Spleen (tissue), 11 donors: ENCODE measurements around the gene UST. TPM values are rescaled to one million over a fixed set of nuclear protein-coding genes. Genes with fewer than 3 reads are reported as not detected.

ENCODE experiments used
- DNase-seq: peaks from one replicate; pipeline ENCODE4 v3.0.0-alpha.2; 2020
- H3K27ac ChIP-seq, 8 donors: fragments of 200-600 bp; sonication (generic) in 7 of 8; 1 replicate in 4 of 8; 2 replicates in 4 of 8; pipeline versions ENCODE4 v1.5.0 to v1.8.0; 2016 to 2021; ENCODE audit warnings: inconsistent platforms in 4 of 8, mild to moderate bottlenecking in 4 of 8, moderate library complexity in 1 of 8
- H3K27me3 ChIP-seq, 7 donors: fragments of 200-600 bp; sonication (generic) in 6 of 7; replicated peaks in 1 of 7; 1 replicate in 4 of 7; 2 replicates in 3 of 7; pipeline versions ENCODE4 v1.5.0 to v1.8.0; 2016 to 2021; ENCODE audit warnings: inconsistent platforms in 3 of 7, mild to moderate bottlenecking in 1 of 7
- H3K36me3 ChIP-seq, 6 donors: fragments of 200-600 bp; sonication (generic) in 5 of 6; 1 replicate in 4 of 6; 2 replicates in 2 of 6; pipeline versions ENCODE4 v1.5.0 to v1.8.0; 2016 to 2021; ENCODE audit warnings: inconsistent platforms in 2 of 6
- H3K4me1 ChIP-seq, 6 donors: fragments of 200-600 bp; sonication (generic) in 5 of 6; 1 replicate in 3 of 6; 2 replicates in 3 of 6; pipeline versions ENCODE4 v1.5.0 to v1.8.0; 2016 to 2021; ENCODE audit warnings: inconsistent platforms in 3 of 6
- H3K4me3 ChIP-seq, 8 donors: fragments of 200-600 bp; sonication (generic) in 7 of 8; 1 replicate in 4 of 8; 2 replicates in 4 of 8; pipeline versions ENCODE4 v1.5.0 to v1.8.0; 2016 to 2021; ENCODE audit warnings: inconsistent platforms in 4 of 8, mild to moderate bottlenecking in 4 of 8, moderate library complexity in 2 of 8
- H3K9me3 ChIP-seq, 8 donors: fragments of 200-600 bp; sonication (generic) in 7 of 8; 1 replicate in 4 of 8; 2 replicates in 4 of 8; pipeline versions ENCODE4 v1.5.0 to v1.8.0; 2016 to 2021; ENCODE audit warnings: inconsistent platforms in 4 of 8
- POLR2A ChIP-seq, 3 donors: fragments of 450-650 bp; IDR thresholded peaks; one replicate each; pipeline ENCODE4 v1.5.1; 2017; ENCODE audit warnings: antibody characterized with exemption in 3 of 3, mild to moderate bottlenecking in 1 of 3
- POLR2AphosphoS5 ChIP-seq, 3 donors: sonication (generic); formaldehyde crosslinking; IDR thresholded peaks; one replicate each; pipeline ENCODE4 v1.5.1; 2017; ENCODE audit warnings: antibody characterized with exemption in 3 of 3
- WGBS, 5 donors: extraction: QIAGEN DNeasy Blood & Tissue Kit in 3 of 5; methylation state at CpG; one replicate each; pipeline versions ENCODE4 v1.1.5 to v1.1.7; 2013 to 2018; 5-methylcytosine and 5-hydroxymethylcytosine counted together
- intact Hi-C: fragments of 100-400 bp; cut with DNase I; formaldehyde crosslinking; loops from one replicate; pipeline ENCODE4 v1.15.0; 2023; ENCODE audit warnings: low total_unique reads
- polyA plus RNA-seq, 3 donors: library from polyadenylated mRNA; stranded (reverse); fragments of 200-250 nt; gene quantifications; one replicate each; pipeline ENCODE4 v1.2.1, GENCODE V29; 2013
- total RNA-seq, 7 donors: library from RNA; depleted of rRNA in 3 of 7; stranded (reverse); fragments of >200 nt in 3 of 7; fragmentation: NEBNext Ultra II Directional in 4 of 7; extraction: Animal tissue kit (Norgen Biotek cat#: 25700) in 4 of 7; gene quantifications; one replicate each; pipeline versions ENCODE4 v1.1.0 to v1.2.1, GENCODE V29; 2016 to 2021
- TF ChIP-seq, protein P1 (sequence below), 11 experiments: fragments of 200-600 bp in 7 of 11; fragments of 450-650 bp in 4 of 11; sonication (generic) in 4 of 11; IDR thresholded peaks in 8 of 11; conservative IDR thresholded peaks in 3 of 11; 1 replicate in 7 of 11; 2 replicates in 4 of 11; pipeline versions ENCODE4 v1.4.0 to v1.8.0; 2016 to 2021; ENCODE audit warnings: antibody characterized with exemption in 11 of 11, inconsistent platforms in 4 of 11, mild to moderate bottlenecking in 1 of 11
- donor health status: healthy with polysubstance abuse.
- donor health status: DM: no; HTN: no; CAD: no; lungs with moderate emphysema.
- donor health status: DM: no; HTN: no; CAD: no.
- donor health status: Bipolar disorder and iron deficiency.
- donor health status: healthy.
- donor health status: DM: no; HTN: no; CAD: no.
- donor health status: DM: yes; HTN: yes; CAD: no.

Gene UST
- total and polyA plus RNA-seq, 10 donors: 6.4 to 26.8 (median 14.4) TPM

DNA sequence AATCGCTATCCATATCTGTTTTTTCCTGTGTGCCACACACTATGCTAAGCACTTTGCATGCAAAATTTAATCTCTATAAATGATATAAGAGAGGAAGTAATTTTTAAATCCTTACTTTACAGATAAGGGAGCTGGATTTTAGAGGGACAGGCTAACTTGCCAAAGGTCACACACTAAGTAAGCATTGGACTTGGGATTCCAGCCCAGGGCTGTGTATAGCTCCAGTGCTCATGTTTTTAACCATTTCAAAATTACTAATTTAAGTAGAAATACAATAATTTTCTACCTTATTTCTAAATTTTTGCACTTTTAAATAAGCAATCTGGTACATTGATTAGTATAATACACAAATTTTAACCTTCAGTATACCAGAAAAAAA, 144.6 kb downstream of the UST start:
- no peak for DNase-seq
- H3K4me1 ChIP-seq: peaks cover 0 to 4% (median 0%) of the 10 kb centered on the region in 6 donors
- intact Hi-C loops: no loop called here
- H3K9me3 ChIP-seq: no peaks in the 10 kb centered on the region
- no peak overlapping the region for H3K27ac ChIP-seq
- no peak for TF ChIP-seq POLR2A (IDR thresholded peaks at IDR 0.05)
- TF ChIP-seq POLR2AphosphoS5 (IDR thresholded peaks at IDR 0.05): no peak
- TF ChIP-seq, protein P1, sequence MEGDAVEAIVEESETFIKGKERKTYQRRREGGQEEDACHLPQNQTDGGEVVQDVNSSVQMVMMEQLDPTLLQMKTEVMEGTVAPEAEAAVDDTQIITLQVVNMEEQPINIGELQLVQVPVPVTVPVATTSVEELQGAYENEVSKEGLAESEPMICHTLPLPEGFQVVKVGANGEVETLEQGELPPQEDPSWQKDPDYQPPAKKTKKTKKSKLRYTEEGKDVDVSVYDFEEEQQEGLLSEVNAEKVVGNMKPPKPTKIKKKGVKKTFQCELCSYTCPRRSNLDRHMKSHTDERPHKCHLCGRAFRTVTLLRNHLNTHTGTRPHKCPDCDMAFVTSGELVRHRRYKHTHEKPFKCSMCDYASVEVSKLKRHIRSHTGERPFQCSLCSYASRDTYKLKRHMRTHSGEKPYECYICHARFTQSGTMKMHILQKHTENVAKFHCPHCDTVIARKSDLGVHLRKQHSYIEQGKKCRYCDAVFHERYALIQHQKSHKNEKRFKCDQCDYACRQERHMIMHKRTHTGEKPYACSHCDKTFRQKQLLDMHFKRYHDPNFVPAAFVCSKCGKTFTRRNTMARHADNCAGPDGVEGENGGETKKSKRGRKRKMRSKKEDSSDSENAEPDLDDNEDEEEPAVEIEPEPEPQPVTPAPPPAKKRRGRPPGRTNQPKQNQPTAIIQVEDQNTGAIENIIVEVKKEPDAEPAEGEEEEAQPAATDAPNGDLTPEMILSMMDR (IDR thresholded peaks at IDR 0.05 in 8 of 11, conservative IDR thresholded peaks at IDR 0.05 in 3 of 11): no peak
- H3K27me3 ChIP-seq: no peaks in the 10 kb centered on the region
- H3K4me3 ChIP-seq: no peak overlapping the region
- H3K36me3 ChIP-seq: peaks cover 0 to 12% (median 2%) of the 10 kb centered on the region in 6 donors
- WGBS, 5 donors: 65 to 92% (median 81%) methylated on average over 1 of the region's 1 CpG

DNA sequence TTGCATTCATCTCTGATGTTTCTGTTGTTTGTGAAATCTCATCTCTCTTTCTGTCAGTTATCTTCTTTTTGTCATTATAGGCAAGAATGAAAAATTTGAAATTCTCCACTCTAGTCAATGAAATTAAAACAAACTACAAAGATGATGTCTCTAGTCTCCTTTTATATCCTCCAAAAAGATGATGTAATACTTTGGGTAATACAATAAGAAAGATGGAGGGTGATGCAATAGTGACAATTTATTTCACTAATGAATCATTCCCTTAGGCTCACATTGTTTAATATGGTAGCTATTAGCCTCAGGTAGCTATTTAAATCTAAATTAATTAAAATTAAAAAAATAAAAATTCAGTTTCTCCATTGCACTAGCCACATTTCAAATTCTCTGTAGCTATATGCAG, 145.4 kb downstream of the UST start:
- no peak for DNase-seq
- no peak overlapping the region for H3K27ac ChIP-seq
- peaks cover 0 to 8% (median 0%) of the 10 kb centered on the region in 6 donors for H3K36me3 ChIP-seq
- peaks cover 0 to 4% (median 0%) of the 10 kb centered on the region in 6 donors for H3K4me1 ChIP-seq
- H3K4me3 ChIP-seq: no peak overlapping the region
- TF ChIP-seq POLR2AphosphoS5 (IDR thresholded peaks at IDR 0.05) (no peak), POLR2A (IDR thresholded peaks at IDR 0.05) (no peak)
- TF ChIP-seq, protein P1 (IDR thresholded peaks at IDR 0.05 in 8 of 11, conservative IDR thresholded peaks at IDR 0.05 in 3 of 11): no peak
- no peaks in the 10 kb centered on the region for H3K27me3 ChIP-seq
- H3K9me3 ChIP-seq: no peaks in the 10 kb centered on the region
- intact Hi-C loops: no loop called here

DNA sequence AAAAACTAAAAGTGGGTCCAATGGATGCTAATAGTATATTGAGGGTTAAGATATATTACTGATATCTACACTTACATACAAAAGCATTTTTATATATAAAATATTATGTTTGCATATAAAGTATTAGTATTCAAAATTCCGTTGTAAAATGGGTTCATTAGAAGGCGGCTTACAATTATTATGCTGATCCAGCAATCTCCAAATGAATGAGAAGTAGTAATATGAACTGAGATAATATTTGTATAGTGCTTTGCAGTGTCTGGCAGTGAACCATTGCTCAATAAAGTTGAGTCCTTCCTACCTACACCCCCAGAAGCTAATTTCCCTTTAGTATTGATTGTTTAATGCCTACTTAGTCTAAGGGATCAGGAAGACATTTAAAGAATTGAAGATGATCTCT, 146.2 kb downstream of the UST start:
- 46 to 97% (median 89%) methylated on average over 2 of the region's 2 CpGs for WGBS, 5 donors
- Histone ChIP-seq H3K4me3 (no peak overlapping the region), H3K4me1 (peaks cover 0 to 4% (median 0%) of the 10 kb centered on the region in 6 donors), H3K27me3 (no peaks in the 10 kb centered on the region), H3K9me3 (no peaks in the 10 kb centered on the region), H3K36me3 (no peaks in the 10 kb centered on the region), H3K27ac (no peak overlapping the region)
- DNase-seq: no peak
- intact Hi-C loops: no loop called here
- TF ChIP-seq, protein P1 (IDR thresholded peaks at IDR 0.05 in 8 of 11, conservative IDR thresholded peaks at IDR 0.05 in 3 of 11): no peak
- no peak for TF ChIP-seq POLR2A (IDR thresholded peaks at IDR 0.05)
- no peak for TF ChIP-seq POLR2AphosphoS5 (IDR thresholded peaks at IDR 0.05)

DNA sequence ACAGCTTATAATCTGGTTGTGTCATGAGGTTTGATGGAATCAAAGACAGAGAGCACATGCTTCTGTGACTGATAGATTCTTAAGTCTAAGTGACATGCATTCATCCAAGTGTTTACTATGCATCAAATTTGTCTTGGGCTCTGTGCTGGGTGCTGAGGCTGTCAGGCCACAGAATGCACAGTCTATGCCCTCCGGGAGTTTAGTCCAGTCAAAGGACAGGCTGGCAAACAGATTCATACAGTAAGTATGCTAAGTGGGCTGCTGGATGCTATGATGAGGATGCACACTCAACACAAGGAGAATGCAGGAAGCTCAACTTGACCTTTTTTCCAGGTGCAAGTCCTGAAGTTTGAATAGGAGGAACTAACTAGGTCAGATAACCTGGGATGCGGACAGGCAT, 146.7 kb downstream of the UST start:
- H3K4me3 ChIP-seq: no peak overlapping the region
- TF ChIP-seq, protein P1 (IDR thresholded peaks at IDR 0.05 in 8 of 11, conservative IDR thresholded peaks at IDR 0.05 in 3 of 11): no peak
- TF ChIP-seq POLR2AphosphoS5 (IDR thresholded peaks at IDR 0.05) (no peak), POLR2A (IDR thresholded peaks at IDR 0.05) (no peak)
- WGBS, 5 donors: 50 to 94% (median 76%) methylated on average over 2 of the region's 2 CpGs

More for the DNA sequence above, 146.7 kb downstream of the UST start:
- DNase-seq: no peak
- no peaks in the 10 kb centered on the region for H3K27me3 ChIP-seq
- H3K36me3 ChIP-seq: no peaks in the 10 kb centered on the region
- H3K4me1 ChIP-seq: peaks cover 0 to 4% (median 0%) of the 10 kb centered on the region in 6 donors
- intact Hi-C loops: no loop called here
- no peaks in the 10 kb centered on the region for H3K9me3 ChIP-seq
- H3K27ac ChIP-seq: no peak overlapping the region
